Neural cell (in vitro differentiated cells): ENCODE results near the gene BIVM.

Source experiments
- EZH2 ChIP-seq: fragments of 200-600, 300-800 bp; shearing (Covaris generic), sonication (generic); IDR thresholded peaks from 2 replicates; pipeline ENCODE4 v1.6.1; 2014; ENCODE audit warnings: antibody characterized with exemption, low read length, borderline replicate concordance, mild to moderate bottlenecking; ENCODE audit not compliant: insufficient read depth, poor library complexity, severe bottlenecking
- POLR2AphosphoS5 ChIP-seq: IDR thresholded peaks from 2 replicates; pipeline ENCODE4 v1.6.1; 2012
- RAD21 ChIP-seq: fragments of 450-650 bp; conservative IDR thresholded peaks from 2 replicates; pipeline ENCODE4 v1.6.1; 2014; ENCODE audit warnings: antibody characterized with exemption, mild to moderate bottlenecking, moderate library complexity
- REST ChIP-seq: IDR thresholded peaks from 2 replicates; pipeline ENCODE4 v1.6.1; 2012; ENCODE audit warnings: borderline replicate concordance
- TAF1 ChIP-seq: IDR thresholded peaks from 2 replicates; pipeline ENCODE4 v1.6.1; 2012; ENCODE audit warnings: low read depth
- TF ChIP-seq, protein P1 (sequence below): fragments of 450-650 bp; IDR thresholded peaks from 2 replicates; pipeline ENCODE4 v1.5.1; 2014; ENCODE audit warnings: antibody characterized with exemption, mild to moderate bottlenecking, moderate library complexity; ENCODE audit not compliant: poor library complexity, severe bottlenecking

DNA sequence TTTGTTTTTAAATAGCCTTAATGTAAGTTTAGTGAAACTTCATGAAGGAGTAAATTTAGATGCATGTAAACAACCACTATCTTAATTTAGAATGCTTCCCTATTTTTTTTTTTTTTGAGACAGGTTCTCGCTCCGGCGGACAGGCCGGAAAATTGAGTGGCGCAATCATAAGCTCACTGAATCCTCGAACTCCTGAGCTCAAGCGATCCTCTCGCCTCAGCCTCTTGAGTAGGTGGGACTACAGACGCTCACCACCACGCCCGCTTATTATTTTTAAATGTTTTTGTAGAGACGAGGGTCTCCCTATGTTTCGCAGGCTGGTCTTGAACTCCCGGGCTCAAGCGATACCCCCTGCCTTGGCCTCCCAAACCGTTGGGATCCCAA lies 26.9 kb upstream of the BIVM start:
- TF ChIP-seq REST (no peak), RAD21 (no peak), POLR2AphosphoS5 (no peak), EZH2 (no peak), TAF1 (no peak)
- TF ChIP-seq, protein P1, sequence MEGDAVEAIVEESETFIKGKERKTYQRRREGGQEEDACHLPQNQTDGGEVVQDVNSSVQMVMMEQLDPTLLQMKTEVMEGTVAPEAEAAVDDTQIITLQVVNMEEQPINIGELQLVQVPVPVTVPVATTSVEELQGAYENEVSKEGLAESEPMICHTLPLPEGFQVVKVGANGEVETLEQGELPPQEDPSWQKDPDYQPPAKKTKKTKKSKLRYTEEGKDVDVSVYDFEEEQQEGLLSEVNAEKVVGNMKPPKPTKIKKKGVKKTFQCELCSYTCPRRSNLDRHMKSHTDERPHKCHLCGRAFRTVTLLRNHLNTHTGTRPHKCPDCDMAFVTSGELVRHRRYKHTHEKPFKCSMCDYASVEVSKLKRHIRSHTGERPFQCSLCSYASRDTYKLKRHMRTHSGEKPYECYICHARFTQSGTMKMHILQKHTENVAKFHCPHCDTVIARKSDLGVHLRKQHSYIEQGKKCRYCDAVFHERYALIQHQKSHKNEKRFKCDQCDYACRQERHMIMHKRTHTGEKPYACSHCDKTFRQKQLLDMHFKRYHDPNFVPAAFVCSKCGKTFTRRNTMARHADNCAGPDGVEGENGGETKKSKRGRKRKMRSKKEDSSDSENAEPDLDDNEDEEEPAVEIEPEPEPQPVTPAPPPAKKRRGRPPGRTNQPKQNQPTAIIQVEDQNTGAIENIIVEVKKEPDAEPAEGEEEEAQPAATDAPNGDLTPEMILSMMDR = no peak
